HK-2 (cell line): ENCODE results near the gene FASN.

ENCODE experiments used
- DNase-seq: peaks from one replicate; pipeline ENCODE4 v3.0.0-alpha.2; 2018; ENCODE audit not compliant: unreplicated experiment

The FASN gene

DNA sequence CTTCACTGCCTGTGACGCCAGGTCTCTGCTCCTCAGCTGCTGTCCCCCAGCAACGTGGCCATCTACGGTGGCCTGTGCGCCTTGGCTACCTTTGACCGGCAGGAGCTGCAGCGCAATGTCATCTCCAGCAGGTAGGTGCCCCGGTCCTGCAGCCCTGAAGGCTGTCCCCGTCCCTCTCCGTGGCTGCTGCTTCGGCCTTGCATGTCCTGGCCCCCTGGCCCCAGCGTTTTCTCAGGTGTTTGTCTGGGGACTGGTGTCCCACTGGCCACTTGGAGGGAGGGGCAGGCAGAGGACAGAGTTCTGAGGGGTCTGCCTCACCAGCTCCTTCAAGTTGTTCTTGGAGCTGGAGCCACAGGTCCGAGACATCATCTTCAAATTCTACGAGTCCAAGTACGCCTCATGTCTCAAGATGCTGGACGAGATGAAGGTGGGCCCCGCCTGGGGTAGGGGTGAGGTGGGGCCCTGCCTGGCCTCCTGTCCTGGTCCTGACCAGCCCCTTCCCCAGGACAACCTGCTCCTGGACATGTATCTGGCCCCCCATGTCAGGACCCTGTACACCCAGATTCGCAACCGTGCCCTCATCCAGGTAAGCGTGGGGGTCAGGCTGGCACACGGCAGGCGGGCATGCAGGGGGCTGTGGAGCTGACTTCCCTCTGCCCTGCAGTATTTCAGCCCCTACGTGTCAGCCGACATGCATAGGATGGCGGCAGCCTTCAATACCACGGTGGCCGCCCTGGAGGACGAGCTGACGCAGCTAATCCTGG, 41.9 kb downstream of the FASN start:
- DNase-seq = no peak

DNA sequence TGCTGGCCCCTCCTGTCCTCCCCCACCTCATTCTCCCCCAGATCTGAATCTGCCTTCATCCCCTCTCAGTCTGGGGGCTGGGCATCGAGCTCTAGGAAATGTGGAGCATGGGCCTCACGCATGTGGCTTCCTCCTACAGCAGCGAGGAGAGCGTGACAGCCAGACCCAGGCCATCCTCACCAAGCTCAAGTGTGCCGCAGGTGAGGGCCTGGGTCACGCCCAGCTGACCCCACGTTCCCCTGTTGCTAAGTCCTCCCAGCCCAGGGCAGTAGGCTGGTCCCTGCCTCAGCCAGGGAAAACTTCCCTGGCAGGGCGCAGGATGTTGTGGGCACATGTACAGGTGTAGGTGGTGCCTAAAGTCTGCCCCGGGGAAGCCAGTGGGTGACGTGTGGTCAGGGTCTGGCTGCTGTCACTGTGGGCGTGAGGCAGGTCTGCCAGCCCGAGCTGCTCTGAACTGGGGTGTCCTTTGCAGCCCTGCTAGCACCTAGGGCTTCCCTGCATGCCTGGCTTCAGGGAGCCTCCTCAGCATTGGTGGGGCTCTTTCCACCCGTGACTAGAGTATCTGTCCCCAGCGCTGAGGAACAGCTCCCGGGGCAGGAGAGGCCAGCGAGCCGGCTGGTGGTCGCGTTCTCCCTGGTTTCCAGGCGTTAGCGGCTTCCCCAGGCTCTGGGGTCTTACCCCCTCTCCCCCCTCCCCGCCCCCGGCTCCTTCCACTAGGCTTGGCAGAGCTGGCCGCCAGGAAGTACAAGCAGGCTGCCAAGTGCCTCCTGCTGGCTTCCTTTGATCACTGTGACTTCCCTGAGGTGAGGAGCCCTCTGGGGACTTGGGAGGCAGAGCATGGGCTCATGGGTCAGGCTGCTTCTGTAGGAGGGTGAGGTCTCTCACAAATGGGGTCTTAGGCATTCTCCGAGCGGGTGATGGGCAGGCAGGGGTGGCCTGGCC, 42.7 kb downstream of the FASN start:
- DNase-seq = no peak

DNA sequence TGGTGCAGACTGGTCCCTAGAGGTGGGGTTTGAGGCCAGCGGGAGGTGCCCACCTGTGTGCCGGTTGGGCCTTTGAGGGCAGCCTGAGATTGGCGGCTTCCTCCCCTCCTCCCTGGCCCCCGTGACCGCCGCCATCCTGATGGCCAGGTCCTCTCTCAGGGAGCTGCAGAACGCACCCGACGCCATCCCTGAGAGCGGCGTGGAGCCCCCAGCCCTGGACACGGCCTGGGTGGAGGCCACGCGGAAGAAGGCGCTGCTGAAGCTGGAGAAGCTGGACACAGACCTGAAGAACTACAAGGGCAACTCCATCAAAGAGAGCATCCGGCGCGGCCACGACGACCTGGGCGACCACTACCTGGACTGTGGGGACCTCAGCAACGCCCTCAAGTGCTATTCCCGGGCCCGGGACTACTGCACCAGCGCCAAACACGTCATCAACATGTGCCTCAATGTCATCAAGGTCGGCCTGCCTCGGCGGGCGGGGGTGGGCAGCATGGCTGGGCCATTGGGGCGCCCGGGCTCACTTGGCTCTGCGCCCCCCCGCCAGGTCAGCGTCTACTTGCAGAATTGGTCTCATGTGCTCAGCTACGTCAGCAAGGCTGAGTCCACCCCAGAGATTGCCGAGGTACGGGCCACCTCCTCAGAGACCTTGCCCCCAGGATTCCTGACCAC, 43.5 kb downstream of the FASN start:
- DNase-seq = no peak

DNA sequence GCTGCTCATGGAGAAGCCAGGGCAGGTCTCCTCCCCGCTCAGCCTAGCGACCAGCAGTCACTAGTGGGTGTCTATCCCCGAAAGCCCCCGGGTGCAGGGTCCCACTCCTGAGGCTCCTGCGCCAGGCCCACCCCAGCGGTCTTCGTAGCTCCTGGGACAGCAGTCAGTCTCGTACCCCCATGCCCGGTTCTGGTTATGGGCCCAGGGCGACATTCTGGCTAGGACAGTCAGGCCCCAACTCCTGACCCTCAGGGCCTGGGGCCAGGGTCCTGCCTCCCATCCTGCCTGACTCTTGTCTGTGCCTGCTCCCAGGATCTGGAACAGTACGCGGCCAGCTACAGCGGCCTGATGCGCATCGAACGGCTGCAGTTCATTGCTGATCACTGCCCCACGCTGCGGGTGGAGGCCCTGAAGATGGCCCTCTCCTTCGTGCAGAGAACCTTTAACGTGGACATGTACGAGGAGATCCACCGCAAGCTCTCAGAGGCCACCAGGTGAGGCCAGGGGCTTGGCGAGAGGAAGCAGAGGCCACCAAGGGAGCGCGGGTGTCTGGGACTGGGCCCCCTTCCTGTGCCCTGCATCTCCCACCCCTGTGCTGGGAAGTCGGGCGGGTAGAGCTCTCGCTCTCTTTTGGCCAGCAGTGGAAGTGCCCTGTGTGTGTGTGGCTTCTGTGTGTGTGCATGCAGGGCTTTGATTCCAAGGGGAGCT, 44.3 kb downstream of the FASN start:
- DNase-seq = no peak

DNA sequence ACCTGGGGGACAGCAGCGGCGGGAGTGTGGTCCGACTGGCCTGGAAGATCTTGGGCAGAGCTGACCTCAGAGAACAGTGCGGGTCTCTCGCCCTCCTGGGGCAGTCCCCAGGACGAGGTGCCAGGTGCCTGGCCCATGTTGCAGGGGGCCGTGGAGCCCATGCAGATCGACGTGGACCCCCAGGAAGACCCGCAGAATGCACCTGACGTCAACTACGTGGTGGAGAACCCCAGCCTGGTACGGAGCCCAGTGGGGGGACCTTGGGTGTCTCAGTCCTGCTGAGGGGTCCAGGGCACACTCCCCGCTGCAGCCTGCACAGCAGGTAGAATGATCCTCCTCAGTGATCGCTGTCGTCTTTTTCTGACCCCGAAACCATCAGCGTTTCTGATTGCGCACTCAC, 44.9 kb downstream of the FASN start:
- no peak for DNase-seq

DNA sequence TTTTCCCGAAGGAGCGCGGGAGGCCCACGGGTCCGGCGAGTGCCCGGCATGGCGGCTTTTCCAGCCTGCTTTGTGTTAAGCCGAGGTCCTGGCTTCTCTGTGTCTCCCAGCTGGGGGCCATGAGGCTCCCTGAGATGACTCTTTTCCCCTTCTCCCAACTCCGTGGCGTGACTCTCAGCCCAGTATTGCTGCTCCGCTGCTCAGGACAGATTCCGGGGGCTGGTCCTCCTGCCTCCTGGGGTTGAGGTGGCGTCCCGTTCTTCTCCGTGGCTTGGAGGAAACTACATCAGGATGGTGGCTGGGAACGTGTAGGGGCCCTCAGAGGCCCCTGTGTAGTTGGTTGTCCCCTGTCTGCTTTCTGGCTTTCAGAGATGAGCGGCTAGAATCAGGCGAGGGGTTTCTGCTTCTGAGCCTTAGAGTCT, 45.4 kb downstream of the FASN start:
- DNase-seq = no peak

DNA sequence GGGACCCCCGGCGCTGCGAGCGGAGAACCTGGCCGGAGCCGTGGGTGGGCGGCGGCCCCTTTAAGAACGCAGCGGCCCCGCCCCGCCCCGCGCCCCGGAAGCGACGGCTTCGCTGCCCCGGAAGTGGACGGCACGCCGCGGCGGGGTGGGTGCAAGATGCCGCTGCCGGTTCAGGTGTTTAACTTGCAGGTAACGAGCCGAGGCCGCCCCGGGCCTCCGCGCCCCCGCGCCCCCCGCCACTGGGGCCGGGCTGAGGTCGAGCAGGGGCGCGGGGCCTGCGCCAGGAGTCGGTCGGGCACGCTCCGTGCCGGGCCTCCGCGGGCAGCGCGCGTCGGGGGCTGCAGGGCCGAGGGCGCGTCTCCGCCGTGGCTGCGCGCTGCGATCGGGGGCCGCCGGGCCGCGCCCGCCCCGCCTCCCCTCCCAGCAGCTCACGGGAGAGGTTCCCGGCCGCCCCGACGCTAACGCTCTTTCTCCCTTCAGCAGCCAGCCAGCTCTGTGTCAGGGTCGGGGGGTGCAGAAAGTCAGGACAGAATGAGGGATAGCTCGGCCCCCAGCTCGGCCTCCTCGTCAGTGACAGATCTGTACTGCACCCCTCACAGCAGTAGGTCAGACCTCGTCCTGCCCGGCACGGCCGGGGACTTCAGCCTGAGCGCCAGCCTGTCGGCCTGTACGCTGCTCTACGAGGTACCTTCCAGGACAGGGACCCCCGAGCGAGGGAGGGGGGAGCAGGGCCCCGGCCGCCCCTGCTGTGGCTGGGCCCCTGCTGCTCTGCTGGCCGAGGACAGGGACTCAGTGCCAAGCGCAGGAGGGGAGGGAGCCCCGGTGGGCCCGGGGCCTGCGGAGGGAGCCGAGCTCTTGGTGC, 46.0 kb downstream of the FASN start, which contains the start of the genes GPS1 and RFNG:
Gene GPS1, plus strand, starts transcription at position 123 of the 862 bp plus-strand sequence. Its CDS starts 34 bp downstream, at position 157.
Gene RFNG, minus strand, starts transcription at position 36 of the 862 bp plus-strand sequence. CDS start 45 bp downstream, outside the sequence.
- peak; percentile 67 for DNase-seq

DNA sequence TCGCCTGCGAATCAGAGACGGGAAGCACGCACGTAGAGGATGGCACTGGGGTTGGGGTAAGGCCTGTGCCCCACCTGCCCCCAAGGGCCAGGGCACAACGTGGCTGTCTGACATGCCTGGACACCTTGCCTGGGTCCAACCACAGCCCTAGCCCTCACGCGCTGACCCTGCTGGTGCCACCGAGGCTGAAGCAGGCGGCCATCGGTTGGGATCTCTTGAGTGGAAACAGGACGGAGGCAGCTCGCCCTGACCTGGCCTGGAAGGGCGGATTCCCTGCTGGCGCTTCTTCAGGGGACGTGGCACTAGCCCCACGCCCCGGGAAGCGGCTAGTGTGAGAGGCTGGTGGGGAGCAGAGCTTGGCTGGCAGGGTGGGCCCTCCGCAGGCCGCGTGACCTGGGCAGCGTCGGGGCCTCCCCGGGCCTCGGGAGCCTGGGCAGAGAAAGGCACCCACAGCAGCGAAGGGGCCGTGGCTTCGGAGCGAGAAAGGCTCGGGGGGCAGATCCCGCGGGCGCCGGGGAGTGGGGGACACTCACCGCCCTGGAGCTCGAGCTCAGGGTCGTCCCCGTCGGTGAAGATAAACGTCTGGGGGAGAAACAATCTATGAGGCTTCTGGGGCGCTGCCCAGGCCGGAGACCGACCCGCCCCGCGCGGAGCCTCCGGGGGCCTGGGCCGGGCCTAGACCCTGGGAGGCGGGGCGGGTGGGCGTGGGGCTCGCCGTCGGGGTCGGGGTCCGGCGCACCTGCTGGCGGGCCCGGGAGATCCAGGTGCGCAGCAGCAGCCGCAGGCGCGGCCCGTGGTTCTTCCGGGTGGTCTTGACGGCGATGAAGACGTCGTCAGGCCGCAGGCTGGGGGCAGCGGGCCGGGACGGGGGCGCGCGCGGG, 47.0 kb downstream of the FASN start:
- no peak for DNase-seq

DNA sequence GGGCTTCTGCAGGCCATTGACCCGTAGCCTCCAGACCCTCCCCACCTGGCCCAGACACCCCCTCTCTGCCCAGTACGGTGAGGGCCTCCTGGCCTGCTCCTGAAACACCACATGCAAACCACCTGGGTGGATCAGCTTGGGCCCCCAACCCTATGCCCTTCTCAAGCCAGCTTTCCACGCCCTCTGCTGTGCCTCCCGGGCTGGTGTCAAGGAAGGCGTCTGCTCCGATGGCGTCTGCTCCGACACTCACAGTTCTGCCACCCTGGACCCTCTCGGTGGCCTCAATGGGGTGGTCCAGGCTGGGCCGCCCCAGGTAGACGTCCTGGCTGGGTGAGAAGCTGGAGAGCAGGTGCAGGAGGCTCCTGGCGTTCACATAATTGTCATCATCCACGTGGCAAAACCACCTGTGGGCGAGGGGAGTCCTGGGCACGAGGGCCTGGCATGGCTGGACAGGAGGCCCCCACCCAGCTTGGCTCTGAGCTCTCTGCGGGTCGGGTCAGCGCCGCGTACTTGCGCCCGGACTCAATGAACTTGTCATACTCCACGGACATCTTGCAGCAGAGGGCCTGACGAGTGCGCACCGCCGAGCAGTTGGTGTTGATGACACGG, 47.8 kb downstream of the FASN start:
- DNase-seq = no peak

DNA sequence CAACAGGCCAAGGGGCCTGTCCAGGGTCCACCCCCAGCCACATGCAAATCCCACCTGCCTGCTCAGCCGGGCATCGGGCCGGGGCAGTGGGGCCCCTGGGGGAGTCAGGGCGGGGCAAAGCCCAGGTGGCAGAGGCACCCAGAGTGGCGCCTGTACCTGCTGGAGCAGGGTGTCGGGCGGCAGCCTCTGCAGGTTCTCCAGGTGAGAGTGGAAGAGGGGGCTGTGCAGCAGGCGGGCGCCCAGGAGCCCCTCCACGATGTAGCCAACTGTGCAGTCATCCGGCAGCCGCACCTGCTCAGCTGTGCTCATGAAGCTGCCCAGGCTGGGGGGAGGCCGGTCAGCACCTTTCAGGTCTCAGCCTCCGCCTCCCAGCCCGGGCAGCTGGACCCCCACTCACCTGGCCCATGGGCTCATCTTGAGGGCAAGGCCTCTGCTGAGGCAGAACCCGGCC, 48.5 kb downstream of the FASN start:
- no peak for DNase-seq

DNA sequence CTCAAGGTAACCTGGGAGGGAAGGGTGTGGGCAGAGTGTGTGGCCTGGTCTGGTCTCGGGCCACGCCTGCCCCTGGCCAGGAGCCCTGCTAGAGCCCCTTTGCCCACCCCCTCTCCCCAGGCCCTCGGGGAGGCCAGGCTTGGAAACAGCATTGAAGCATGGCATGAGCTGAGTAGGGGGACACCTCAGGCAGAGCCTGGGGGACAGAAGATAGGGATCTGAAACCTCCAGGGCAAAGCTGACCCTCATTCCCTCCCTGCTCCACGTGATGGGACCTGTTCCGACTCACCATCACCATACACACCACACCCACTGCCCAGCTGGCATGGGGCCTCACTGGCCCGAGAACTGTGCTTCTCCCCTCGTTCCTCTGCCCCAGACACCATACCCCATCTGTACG, 48.9 kb downstream of the FASN start:
- no peak for DNase-seq

DNA sequence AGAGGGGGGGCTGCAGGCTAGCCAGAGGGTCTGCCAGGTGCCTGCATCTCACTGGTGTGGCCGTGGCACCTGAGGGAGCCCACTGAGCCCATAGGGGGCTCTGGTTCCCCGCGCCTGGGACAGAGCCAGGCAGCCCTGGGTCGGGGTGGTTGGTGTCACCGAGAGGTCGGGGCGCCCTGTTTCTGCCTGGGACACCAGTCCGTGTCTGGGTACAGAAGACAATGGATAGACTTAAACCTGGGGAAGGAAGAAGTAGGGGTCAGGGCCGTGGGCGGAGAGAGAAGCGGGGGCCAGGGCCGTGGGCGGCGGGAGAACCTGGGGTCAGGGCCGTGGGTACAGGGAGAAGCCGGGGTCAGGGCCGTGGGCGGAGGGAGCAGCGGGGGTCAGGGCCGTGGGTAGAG, 49.5 kb downstream of the FASN start:
- DNase-seq = no peak

DNA sequence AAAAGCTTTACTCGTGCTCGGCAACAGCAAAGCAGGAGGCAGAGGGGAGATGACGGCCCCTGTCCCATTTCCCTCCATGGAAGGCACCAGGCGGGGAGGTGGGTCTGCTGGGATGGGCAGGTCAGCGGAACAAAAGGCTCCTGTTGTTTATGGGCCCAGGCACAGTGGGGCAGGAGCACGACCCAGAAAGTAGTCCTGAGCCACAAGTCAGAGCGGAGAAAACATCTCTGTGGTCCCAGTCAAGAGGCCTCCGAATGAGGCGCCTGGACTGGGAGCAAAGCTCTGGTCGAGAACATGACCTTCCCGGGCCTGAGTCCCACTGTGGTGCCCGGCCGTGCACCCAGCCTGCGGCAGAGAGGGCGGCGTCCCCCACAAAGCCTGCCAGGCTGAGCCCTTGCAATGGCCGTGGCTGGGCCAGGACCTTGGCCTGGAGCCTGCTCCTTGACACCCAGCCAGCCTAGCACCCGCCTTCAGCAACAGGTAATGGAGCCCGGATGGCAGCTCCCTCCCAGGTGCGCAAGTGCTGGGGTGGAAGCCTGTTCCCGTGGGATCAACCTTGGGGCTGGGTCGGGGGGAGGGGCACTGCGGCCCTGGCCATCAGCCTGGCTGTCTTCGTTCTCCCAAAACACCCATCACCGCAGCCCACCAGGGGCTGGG, 50.0 kb downstream of the FASN start:
- DNase-seq = no peak

DNA sequence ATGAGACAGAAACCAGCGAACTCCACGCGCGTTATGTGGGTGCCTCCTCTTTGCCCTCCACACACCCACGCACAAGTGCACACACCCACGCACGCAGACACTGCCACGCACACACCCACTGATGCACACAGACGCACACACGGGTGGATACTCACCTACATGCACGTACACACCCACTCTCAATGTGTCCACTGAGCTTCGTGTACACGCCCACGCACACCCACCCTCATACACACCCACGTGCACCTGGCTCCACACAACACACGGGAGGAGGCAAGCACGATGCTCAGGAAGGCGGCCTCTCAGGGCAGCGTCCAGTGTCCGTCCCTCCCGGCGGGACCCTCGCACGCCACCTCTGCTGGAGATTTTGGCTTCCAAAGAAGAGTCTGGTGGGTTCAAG, 50.7 kb downstream of the FASN start:
- no peak for DNase-seq

DNA sequence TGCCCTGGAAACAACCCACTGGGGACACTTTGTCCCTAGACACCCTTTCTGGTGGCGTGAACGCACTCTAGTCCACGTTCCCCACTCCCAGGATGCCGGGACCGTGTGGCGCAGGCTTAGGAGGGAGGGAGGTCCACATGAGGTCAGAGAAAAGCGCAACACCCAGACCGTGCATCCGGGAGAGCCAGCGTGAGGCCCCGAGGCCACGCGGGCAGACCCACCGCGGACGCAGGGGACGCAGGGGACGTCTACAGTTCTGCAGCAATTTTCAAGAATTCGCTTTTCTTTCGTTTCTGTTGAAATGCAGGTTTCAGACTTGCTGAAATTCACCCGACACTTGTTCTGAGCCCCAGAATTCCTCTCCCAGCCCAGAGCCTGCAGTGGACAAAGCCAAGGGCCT, 51.1 kb downstream of the FASN start:
- no peak for DNase-seq

DNA sequence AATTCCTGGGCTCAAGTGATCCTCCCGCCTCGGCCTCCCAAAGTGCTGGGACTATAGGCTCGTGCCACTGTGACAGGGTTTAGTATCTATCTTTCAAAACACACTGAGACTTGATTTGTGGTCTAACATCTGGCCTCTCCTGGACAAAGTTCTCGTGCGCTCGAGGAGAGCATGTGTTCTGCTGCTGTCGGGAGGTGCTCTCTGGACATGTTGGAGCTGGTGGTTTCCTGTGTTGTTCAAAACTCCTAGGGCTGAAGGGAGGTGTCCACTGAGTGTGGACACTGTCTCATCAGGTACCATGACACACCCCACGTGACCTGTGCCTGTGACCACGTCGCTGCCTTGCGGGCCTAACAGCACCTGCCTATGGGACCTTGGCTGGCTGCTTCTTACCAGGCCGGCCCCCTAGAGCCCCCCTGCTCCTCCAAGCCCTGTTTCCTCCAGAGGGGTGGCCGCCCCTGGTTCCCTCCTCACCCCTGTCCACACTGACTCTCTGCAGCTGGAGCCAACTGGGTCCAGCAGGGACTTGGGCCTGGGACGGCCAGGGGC, 52.0 kb downstream of the FASN start:
- DNase-seq = no peak

DNA sequence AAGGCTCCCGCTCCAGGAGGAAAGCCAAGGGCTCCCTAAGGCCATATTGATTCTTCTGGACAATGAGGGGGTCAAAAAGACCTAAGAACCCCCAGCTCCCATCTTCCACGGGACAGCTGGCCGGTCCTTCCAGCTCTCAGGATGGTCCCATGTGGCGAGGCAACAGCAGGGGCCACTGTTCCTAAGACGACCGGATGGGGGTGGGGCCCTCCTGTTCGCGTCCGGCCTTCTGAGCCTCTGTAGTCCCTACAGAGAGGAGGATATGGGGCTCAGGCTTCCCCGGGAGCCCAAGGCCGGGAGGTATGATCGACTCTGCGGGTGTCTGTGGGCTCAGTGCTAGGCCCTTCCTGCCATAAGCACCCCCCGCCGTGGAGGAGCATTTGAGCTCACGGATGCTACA, 54.5 kb downstream of the FASN start:
- no peak for DNase-seq

DNA sequence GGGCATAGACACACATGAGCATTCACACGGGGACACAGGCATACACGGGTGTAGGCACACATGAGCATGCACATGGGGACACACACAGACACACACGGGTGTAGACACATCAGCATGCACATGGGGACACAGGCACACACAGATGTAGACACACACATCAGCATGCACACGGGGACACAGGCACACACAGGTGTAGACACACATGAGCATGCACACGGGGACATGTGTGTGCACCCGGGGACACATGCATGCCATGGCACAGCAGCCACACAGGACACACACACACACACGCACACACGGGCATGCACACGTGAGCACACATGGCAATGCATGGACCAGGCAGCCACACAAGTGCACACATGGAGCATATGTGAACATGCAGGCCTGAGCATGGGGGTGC, 55.4 kb downstream of the FASN start:
- DNase-seq = no peak
